ENCODE measurements around the gene METTL2A. TPM values are rescaled to one million over a fixed set of nuclear protein-coding genes. Genes with fewer than 3 reads are reported as not detected.
"Not testable (repeated sequence)": the region's sequence is repeated elsewhere in the genome, so short reads cannot be mapped to it uniquely, and the experiment has no call there.

Gene METTL2A
- total RNA-seq, 1 donor from 2014 or later: 15.9 TPM

- Mint-ChIP-seq H3K4me3 (ENCODE audit: unreplicated experiment) (no peak overlapping the region), H3K9me3 (ENCODE audit: unreplicated experiment) (no peaks in the 10 kb centered on the region), H3K4me1 (ENCODE audit: unreplicated experiment) (peaks cover 6% of the 10 kb centered on the region), H3K36me3 (ENCODE audit: low read depth, unreplicated experiment) (no peaks in the 10 kb centered on the region), H3K27ac (ENCODE audit: unreplicated experiment) (no peak overlapping the region), H3K27me3 (ENCODE audit: unreplicated experiment) (peaks cover 2% of the 10 kb centered on the region)
- no peak for DNase-seq (ENCODE audit: low spot score)
- TF ChIP-seq CTCF (IDR thresholded peaks at IDR 0.05; ENCODE audit: unreplicated experiment): no peak
Measured at GRCh38 chr17:62392908-62393307, 30.8 kb upstream of the METTL2A start.

- Mint-ChIP-seq H3K27me3 (ENCODE audit: unreplicated experiment) (peaks cover 3% of the 10 kb centered on the region), H3K9me3 (ENCODE audit: unreplicated experiment) (no peaks in the 10 kb centered on the region), H3K27ac (ENCODE audit: unreplicated experiment) (no peak overlapping the region), H3K4me1 (ENCODE audit: unreplicated experiment) (no peaks in the 10 kb centered on the region), H3K4me3 (ENCODE audit: unreplicated experiment) (no peak overlapping the region), H3K36me3 (ENCODE audit: low read depth, unreplicated experiment) (no peaks in the 10 kb centered on the region)
- no peak for DNase-seq (ENCODE audit: low spot score)
- no peak for TF ChIP-seq CTCF (IDR thresholded peaks at IDR 0.05; ENCODE audit: unreplicated experiment)
Measured at GRCh38 chr17:62398891-62399290, 24.8 kb upstream of the METTL2A start.

- H3K9me3 Mint-ChIP-seq (ENCODE audit: unreplicated experiment): no peaks in the 10 kb centered on the region
- no peak overlapping the region for H3K27ac Mint-ChIP-seq (ENCODE audit: unreplicated experiment)
- H3K36me3 Mint-ChIP-seq (ENCODE audit: low read depth, unreplicated experiment): no peaks in the 10 kb centered on the region
- no peak for DNase-seq (ENCODE audit: low spot score)
- H3K4me3 Mint-ChIP-seq (ENCODE audit: unreplicated experiment): no peak overlapping the region
- no peaks in the 10 kb centered on the region for H3K4me1 Mint-ChIP-seq (ENCODE audit: unreplicated experiment)
- no peak for TF ChIP-seq CTCF (IDR thresholded peaks at IDR 0.05; ENCODE audit: unreplicated experiment)
- H3K27me3 Mint-ChIP-seq (ENCODE audit: unreplicated experiment): peaks cover 3% of the 10 kb centered on the region
Measured at GRCh38 chr17:62405451-62405850, 18.2 kb upstream of the METTL2A start.

GRCh38 chr17:62413090-62413489 is 10.6 kb upstream of the METTL2A start:
- H3K9me3 Mint-ChIP-seq (ENCODE audit: unreplicated experiment); DNase-seq (ENCODE audit: low spot score); H3K4me1 Mint-ChIP-seq (ENCODE audit: unreplicated experiment); H3K36me3 Mint-ChIP-seq (ENCODE audit: low read depth, unreplicated experiment); H3K27ac Mint-ChIP-seq (ENCODE audit: unreplicated experiment); H3K27me3 Mint-ChIP-seq (ENCODE audit: unreplicated experiment); H3K4me3 Mint-ChIP-seq (ENCODE audit: unreplicated experiment): not testable (repeated sequence)

GRCh38 chr17:62426214-62426613 is 2.5 kb downstream of the METTL2A start:
- H3K27me3 Mint-ChIP-seq (ENCODE audit: unreplicated experiment); H3K36me3 Mint-ChIP-seq (ENCODE audit: low read depth, unreplicated experiment); H3K9me3 Mint-ChIP-seq (ENCODE audit: unreplicated experiment); H3K4me3 Mint-ChIP-seq (ENCODE audit: unreplicated experiment); DNase-seq (ENCODE audit: low spot score); H3K27ac Mint-ChIP-seq (ENCODE audit: unreplicated experiment): not testable (repeated sequence)
- peaks cover 15% of the 10 kb centered on the region for H3K4me1 Mint-ChIP-seq (ENCODE audit: unreplicated experiment)

GRCh38 chr17:62435251-62435650 is 11.6 kb downstream of the METTL2A start:
- H3K27me3 Mint-ChIP-seq (ENCODE audit: unreplicated experiment); H3K27ac Mint-ChIP-seq (ENCODE audit: unreplicated experiment); H3K9me3 Mint-ChIP-seq (ENCODE audit: unreplicated experiment); H3K4me3 Mint-ChIP-seq (ENCODE audit: unreplicated experiment); H3K4me1 Mint-ChIP-seq (ENCODE audit: unreplicated experiment); DNase-seq (ENCODE audit: low spot score): not testable (repeated sequence)
- H3K36me3 Mint-ChIP-seq (ENCODE audit: low read depth, unreplicated experiment): peaks cover 11% of the 10 kb centered on the region

- not testable (repeated sequence) for H3K4me3 Mint-ChIP-seq (ENCODE audit: unreplicated experiment); H3K9me3 Mint-ChIP-seq (ENCODE audit: unreplicated experiment); H3K27me3 Mint-ChIP-seq (ENCODE audit: unreplicated experiment); H3K4me1 Mint-ChIP-seq (ENCODE audit: unreplicated experiment); H3K27ac Mint-ChIP-seq (ENCODE audit: unreplicated experiment); DNase-seq (ENCODE audit: low spot score)
- peaks cover 11% of the 10 kb centered on the region for H3K36me3 Mint-ChIP-seq (ENCODE audit: low read depth, unreplicated experiment)
Measured at GRCh38 chr17:62441181-62441580, 17.5 kb downstream of the METTL2A start.

Measured in endothelial cell (in vitro differentiated cells).